ENCODE results near the gene TTLL5. TPM values are rescaled to one million over a fixed set of nuclear protein-coding genes. Genes with fewer than 3 reads are reported as not detected.

Gene TTLL5
- total and polyA plus RNA-seq, 2 of the 13 experiments (the other 11 are each of a cell fraction or from before 2014, with no cell fraction given), result 11.8 to 18.8 TPM

- TF ChIP-seq, protein P1, sequence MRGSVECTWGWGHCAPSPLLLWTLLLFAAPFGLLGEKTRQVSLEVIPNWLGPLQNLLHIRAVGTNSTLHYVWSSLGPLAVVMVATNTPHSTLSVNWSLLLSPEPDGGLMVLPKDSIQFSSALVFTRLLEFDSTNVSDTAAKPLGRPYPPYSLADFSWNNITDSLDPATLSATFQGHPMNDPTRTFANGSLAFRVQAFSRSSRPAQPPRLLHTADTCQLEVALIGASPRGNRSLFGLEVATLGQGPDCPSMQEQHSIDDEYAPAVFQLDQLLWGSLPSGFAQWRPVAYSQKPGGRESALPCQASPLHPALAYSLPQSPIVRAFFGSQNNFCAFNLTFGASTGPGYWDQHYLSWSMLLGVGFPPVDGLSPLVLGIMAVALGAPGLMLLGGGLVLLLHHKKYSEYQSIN (CRISPR knock-in tag; IDR thresholded peaks at IDR 0.05; ENCODE audit: borderline replicate concordance), result no peak
- no peak for TF ChIP-seq ZMYM3 (CRISPR knock-in tag; IDR thresholded peaks at IDR 0.05)
- TF ChIP-seq FOXO1 (CRISPR knock-in tag; IDR thresholded peaks at IDR 0.05), result no peak
- 0 out of 2 replicates have a peak, but pooled peaks have one; percentile 35 for TF ChIP-seq GTF3A (CRISPR knock-in tag; conservative IDR thresholded peaks at IDR 0.05)
- TF ChIP-seq ZNF274 (CRISPR knock-in tag; IDR thresholded peaks at IDR 0.05), result no peak
- TF ChIP-seq GATAD2A (CRISPR knock-in tag; IDR thresholded peaks at IDR 0.05), result peak; percentile 34
- TF ChIP-seq TCF7 (IDR thresholded peaks at IDR 0.05; ENCODE audit: low read depth), result no peak
- TF ChIP-seq YEATS2 (CRISPR knock-in tag; IDR thresholded peaks at IDR 0.05; ENCODE audit: borderline replicate concordance), result no peak
- peak; percentile 22 for TF ChIP-seq SKI (IDR thresholded peaks at IDR 0.05; ENCODE audit: partially characterized antibody)
- TF ChIP-seq ZNF7 (CRISPR knock-in tag; IDR thresholded peaks at IDR 0.05), result no peak
- TF ChIP-seq RNF2 (conservative IDR thresholded peaks at IDR 0.05; ENCODE audit: low read depth), result no peak
- no peak for TF ChIP-seq RAD21 (CRISPR knock-in tag; IDR thresholded peaks at IDR 0.05)
- TF ChIP-seq ZNF75D (CRISPR knock-in tag; IDR thresholded peaks at IDR 0.05; ENCODE audit: borderline replicate concordance), result no peak
- TF ChIP-seq ZNF678 (CRISPR knock-in tag; IDR thresholded peaks at IDR 0.05), result no peak
- TF ChIP-seq ZNF350 (CRISPR knock-in tag; IDR thresholded peaks at IDR 0.05; ENCODE audit: borderline replicate concordance, low read depth), result no peak
- TF ChIP-seq DNMT1 (CRISPR knock-in tag; IDR thresholded peaks at IDR 0.05), result no peak
- 0 out of 2 replicates have a peak, but pooled peaks have one; percentile 39 for TF ChIP-seq RXRB (CRISPR knock-in tag; IDR thresholded peaks at IDR 0.05; ENCODE audit: borderline replicate concordance)
- TF ChIP-seq ZNF383 (CRISPR knock-in tag; IDR thresholded peaks at IDR 0.05; ENCODE audit: borderline replicate concordance), result no peak
- TF ChIP-seq, protein P2, sequence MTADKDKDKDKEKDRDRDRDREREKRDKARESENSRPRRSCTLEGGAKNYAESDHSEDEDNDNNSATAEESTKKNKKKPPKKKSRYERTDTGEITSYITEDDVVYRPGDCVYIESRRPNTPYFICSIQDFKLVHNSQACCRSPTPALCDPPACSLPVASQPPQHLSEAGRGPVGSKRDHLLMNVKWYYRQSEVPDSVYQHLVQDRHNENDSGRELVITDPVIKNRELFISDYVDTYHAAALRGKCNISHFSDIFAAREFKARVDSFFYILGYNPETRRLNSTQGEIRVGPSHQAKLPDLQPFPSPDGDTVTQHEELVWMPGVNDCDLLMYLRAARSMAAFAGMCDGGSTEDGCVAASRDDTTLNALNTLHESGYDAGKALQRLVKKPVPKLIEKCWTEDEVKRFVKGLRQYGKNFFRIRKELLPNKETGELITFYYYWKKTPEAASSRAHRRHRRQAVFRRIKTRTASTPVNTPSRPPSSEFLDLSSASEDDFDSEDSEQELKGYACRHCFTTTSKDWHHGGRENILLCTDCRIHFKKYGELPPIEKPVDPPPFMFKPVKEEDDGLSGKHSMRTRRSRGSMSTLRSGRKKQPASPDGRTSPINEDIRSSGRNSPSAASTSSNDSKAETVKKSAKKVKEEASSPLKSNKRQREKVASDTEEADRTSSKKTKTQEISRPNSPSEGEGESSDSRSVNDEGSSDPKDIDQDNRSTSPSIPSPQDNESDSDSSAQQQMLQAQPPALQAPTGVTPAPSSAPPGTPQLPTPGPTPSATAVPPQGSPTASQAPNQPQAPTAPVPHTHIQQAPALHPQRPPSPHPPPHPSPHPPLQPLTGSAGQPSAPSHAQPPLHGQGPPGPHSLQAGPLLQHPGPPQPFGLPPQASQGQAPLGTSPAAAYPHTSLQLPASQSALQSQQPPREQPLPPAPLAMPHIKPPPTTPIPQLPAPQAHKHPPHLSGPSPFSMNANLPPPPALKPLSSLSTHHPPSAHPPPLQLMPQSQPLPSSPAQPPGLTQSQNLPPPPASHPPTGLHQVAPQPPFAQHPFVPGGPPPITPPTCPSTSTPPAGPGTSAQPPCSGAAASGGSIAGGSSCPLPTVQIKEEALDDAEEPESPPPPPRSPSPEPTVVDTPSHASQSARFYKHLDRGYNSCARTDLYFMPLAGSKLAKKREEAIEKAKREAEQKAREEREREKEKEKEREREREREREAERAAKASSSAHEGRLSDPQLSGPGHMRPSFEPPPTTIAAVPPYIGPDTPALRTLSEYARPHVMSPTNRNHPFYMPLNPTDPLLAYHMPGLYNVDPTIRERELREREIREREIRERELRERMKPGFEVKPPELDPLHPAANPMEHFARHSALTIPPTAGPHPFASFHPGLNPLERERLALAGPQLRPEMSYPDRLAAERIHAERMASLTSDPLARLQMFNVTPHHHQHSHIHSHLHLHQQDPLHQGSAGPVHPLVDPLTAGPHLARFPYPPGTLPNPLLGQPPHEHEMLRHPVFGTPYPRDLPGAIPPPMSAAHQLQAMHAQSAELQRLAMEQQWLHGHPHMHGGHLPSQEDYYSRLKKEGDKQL (CRISPR knock-in tag; IDR thresholded peaks at IDR 0.05; ENCODE audit: low read depth), result 0 out of 2 replicates have a peak, but pooled peaks have one; percentile 23
- TF ChIP-seq TBX3 (IDR thresholded peaks at IDR 0.05; ENCODE audit: borderline replicate concordance), result peak; percentile 61; the same call in 1 of the 2 replicates
- 0 out of 2 replicates have a peak, but pooled peaks have one; percentile 29 for TF ChIP-seq ZNF335 (CRISPR knock-in tag; IDR thresholded peaks at IDR 0.05)
- no peak for TF ChIP-seq ZNF124 (CRISPR knock-in tag; IDR thresholded peaks at IDR 0.05)
Measured at GRCh38 chr14:75711796-75712211, 50.8 kb downstream of the TTLL5 start (continued).
